Endothelial cell of umbilical vein (primary cell): ENCODE data around the gene TRIML1. TPM values are rescaled to one million over a fixed set of nuclear protein-coding genes. Genes with fewer than 3 reads are reported as not detected.

Experiments used
- BruUV-seq: library from RNA; stranded (reverse); fragments of 400-500 nt; replicated peaks from 2 replicates; lab custom pipeline; 2021; lab: Mats Ljungman, UMichigan
- CTCF ChIA-PET: fragments of 300-600, 350-600 bp; sonication (Branson Sonifier 250); formaldehyde crosslinking; loops from one replicate; lab custom pipeline; 2021; ENCODE audit warnings: antibody characterized with exemption, inconsistent platforms; lab: Charles Lee
- POLR2A ChIA-PET: fragments of 300-600, 350-600 bp; sonication (Branson Sonifier 250); formaldehyde crosslinking; loops from one replicate; lab custom pipeline; 2021; ENCODE audit warnings: antibody characterized with exemption, inconsistent platforms; lab: Charles Lee
- DNase-seq: peaks from one replicate; pipeline ENCODE4 v3.0.0-alpha.2; 2011; ENCODE audit warnings: low read depth, low spot score
- FAIRE-seq: peaks from 2 replicates; lab custom pipeline; 2011; peaks lifted over from hg19 to GRCh38; lab: Jason Lieb, UNC
- H2AFZ ChIP-seq: 2 replicates; pipeline ENCODE4 v1.6.0; 2012; ENCODE audit warnings: low read depth, low read length, control low read depth, inconsistent platforms
- H3K27ac ChIP-seq: 2 replicates; pipeline ENCODE4 v1.5.1; 2011; ENCODE audit warnings: low read depth, mild to moderate bottlenecking, control low read depth, low read length, moderate library complexity; ENCODE audit not compliant: insufficient read depth
- H3K27me3 ChIP-seq, 2 experiments: 2 replicates each; pipeline versions ENCODE4 v1.6.0 to v1.6.1; 2011; ENCODE audit warnings: low read length in 2 of 2, mixed read lengths in 1 of 2; ENCODE audit not compliant: control insufficient read depth in 2 of 2, insufficient read depth in 2 of 2
- H3K36me3 ChIP-seq, 2 experiments: 2 replicates in 1 of 2; 3 replicates in 1 of 2; pipeline ENCODE4 v1.5.1; 2011; ENCODE audit warnings: low read length in 2 of 2, mild to moderate bottlenecking in 1 of 2, moderate library complexity in 1 of 2; ENCODE audit not compliant: control insufficient read depth in 2 of 2, insufficient read depth in 2 of 2; ENCODE audit errors: extremely low read depth in 1 of 2
- H3K4me1 ChIP-seq: 3 replicates; pipeline ENCODE4 v1.5.1; 2011; ENCODE audit warnings: mild to moderate bottlenecking, low read length; ENCODE audit not compliant: control insufficient read depth, insufficient read depth; ENCODE audit errors: extremely low read depth
- H3K4me2 ChIP-seq: 2 replicates; pipeline ENCODE4 v1.6.1; 2011; ENCODE audit warnings: low read length, control low read depth, mixed read lengths; ENCODE audit not compliant: insufficient read depth
- H3K4me3 ChIP-seq, 3 experiments: fragments of 200-600 bp in 1 of 3; sonication (generic), shearing (Covaris generic) in 1 of 3; replicated peaks in 1 of 3; 2 replicates each; pipeline ENCODE4 v1.5.1; 2011 to 2016; ENCODE audit warnings: control low read depth in 3 of 3, low read length in 3 of 3, mild to moderate bottlenecking in 2 of 3, inconsistent platforms in 1 of 3, low read depth in 1 of 3, moderate library complexity in 1 of 3; ENCODE audit not compliant: insufficient read depth in 1 of 3
- H3K79me2 ChIP-seq: 2 replicates; pipeline ENCODE4 v1.6.0; 2012; ENCODE audit warnings: low read length, inconsistent platforms; ENCODE audit not compliant: control insufficient read depth, insufficient read depth
- H3K9ac ChIP-seq: replicated peaks from 2 replicates; pipeline ENCODE3; 2011; ENCODE audit warnings: low read length, control low read depth; ENCODE audit not compliant: insufficient read depth; ENCODE audit errors: extremely low read depth
- H3K9me1 ChIP-seq: replicated peaks from 3 replicates; pipeline ENCODE4 v1.6.0; 2011; ENCODE audit warnings: mild to moderate bottlenecking, low read length; ENCODE audit not compliant: control insufficient read depth, insufficient read depth; ENCODE audit errors: extremely low read depth
- H3K9me3 ChIP-seq: replicated peaks from 2 replicates; pipeline ENCODE4 v1.5.1; 2012; ENCODE audit warnings: low read length, inconsistent platforms; ENCODE audit not compliant: control insufficient read depth, insufficient read depth
- H4K20me1 ChIP-seq: replicated peaks from 2 replicates; pipeline ENCODE3; 2011; ENCODE audit warnings: mild to moderate bottlenecking, low read length; ENCODE audit not compliant: control insufficient read depth, insufficient read depth; ENCODE audit errors: extremely low read depth
- FOS ChIP-seq: IDR thresholded peaks from 2 replicates; pipeline ENCODE4 v1.6.1; 2011; ENCODE audit warnings: mild to moderate bottlenecking, low read length, moderate library complexity, borderline replicate concordance; ENCODE audit not compliant: insufficient read depth
- GATA2 ChIP-seq: IDR thresholded peaks from 2 replicates; pipeline ENCODE4 v1.7.0; 2011; ENCODE audit warnings: low read depth, mild to moderate bottlenecking, moderate library complexity, mixed read lengths, low read length; ENCODE audit not compliant: insufficient read length, insufficient read depth
- JUN ChIP-seq: IDR thresholded peaks from 2 replicates; pipeline ENCODE4 v1.6.1; 2011; ENCODE audit warnings: borderline replicate concordance, low read depth; ENCODE audit not compliant: insufficient read length, insufficient read depth
- MYC ChIP-seq: IDR thresholded peaks from one replicate; pipeline ENCODE4 v1.6.1; 2011; ENCODE audit warnings: mild to moderate bottlenecking, low read depth, low read length
- POLR2A ChIP-seq: IDR thresholded peaks from 2 replicates; pipeline ENCODE4 v1.6.1; 2012; ENCODE audit warnings: low read depth, mild to moderate bottlenecking, control low read depth, low read length
- POLR2AphosphoS5 ChIP-seq: IDR thresholded peaks from 2 replicates; pipeline ENCODE4 v1.6.1; 2012; ENCODE audit warnings: low read depth, mild to moderate bottlenecking, control low read depth, low read length, moderate library complexity; ENCODE audit not compliant: insufficient read depth
- dilution Hi-C: fragments of 300-500 bp; cut with MboI; formaldehyde crosslinking; loops from one replicate; pipeline ENCODE4 v1.15.0; 2019; ENCODE audit warnings: low sequenced_read_pairs; ENCODE audit not compliant: extremely low pct_ligation_motif_present
- intact Hi-C: fragments of 100-400 bp; cut with micrococcal nuclease; formaldehyde crosslinking; loops from one replicate; pipeline ENCODE4 v1.10.0; 2022
- polyA plus RNA-seq, 4 experiments: library from polyadenylated mRNA; depleted of rRNA in 3 of 4; stranded (reverse) in 3 of 4; unstranded in 1 of 4; fragments of >200 nt; gene quantifications; 2 replicates each; pipeline versions ENCODE4 v1.2.1 to v1.2.3, GENCODE V29; 2011 to 2012; ENCODE audit warnings: missing spikeins in 1 of 4
- total RNA-seq: library from RNA; stranded (reverse); gene quantifications from 2 replicates; pipeline ENCODE4 v1.2.3, GENCODE V29; 2021
- TF ChIP-seq, protein P1 (sequence below): IDR thresholded peaks from 2 replicates; pipeline ENCODE4 v1.6.1; 2011; ENCODE audit not compliant: insufficient read depth, insufficient read length
- TF ChIP-seq, protein P2 (sequence below), 2 donors: IDR thresholded peaks; 1 replicate in 1 of 2; 2 replicates in 1 of 2; pipeline ENCODE4 v1.5.1; 2011; ENCODE audit warnings: low read length in 2 of 2, mild to moderate bottlenecking in 2 of 2, moderate library complexity in 2 of 2, control low read depth in 1 of 2, inconsistent platforms in 1 of 2, low read depth in 1 of 2; ENCODE audit not compliant: insufficient read depth in 1 of 2; ENCODE audit errors: extremely low read depth in 1 of 2

TRIML1 gene
- total and polyA plus RNA-seq, 2 donors (not counting 3 experiments of a cell fraction or from before 2014, with no cell fraction given), result not detected

DNA sequence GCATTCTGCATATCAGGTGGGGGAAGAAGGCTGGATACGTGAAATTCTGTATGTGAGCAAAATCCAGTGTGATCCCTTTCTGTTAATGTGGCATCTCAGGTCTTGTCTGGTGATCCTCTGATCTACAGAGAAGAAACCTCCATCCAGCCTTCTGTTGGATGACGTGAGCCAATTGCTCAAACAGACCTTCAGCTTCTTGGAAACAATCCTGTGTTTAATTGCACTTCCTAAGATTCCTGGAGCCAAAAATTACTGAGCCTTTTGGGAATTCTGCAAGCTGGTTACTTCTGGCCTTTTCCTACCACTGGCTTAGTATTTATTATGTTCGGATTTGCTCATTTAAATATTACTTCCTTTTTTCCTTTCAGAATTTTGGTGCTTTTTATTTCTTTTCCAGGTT lies 51.2 kb downstream of the TRIML1 start:
- DNase-seq (no peak), FAIRE-seq (no peak)
- Histone ChIP-seq H3K27ac (no peak overlapping the region), H3K36me3 (no peaks in the 10 kb centered on the region), H3K4me2 (no peak overlapping the region), H4K20me1 (no peaks in the 10 kb centered on the region), H3K4me3 (no peak overlapping the region), H3K79me2 (no peaks in the 10 kb centered on the region), H3K4me1 (no peaks in the 10 kb centered on the region), H3K27me3 (no peaks in the 10 kb centered on the region), H2AFZ (no peak overlapping the region), H3K9me3 (peaks cover 1% of the 10 kb centered on the region), H3K9ac (no peak overlapping the region), H3K9me1 (no peaks in the 10 kb centered on the region)
- intact Hi-C loops (no loop called here), dilution Hi-C loops (no loop called here)
- no TSS peak for BruUV-seq
- CTCF ChIA-PET, result no interaction called here
- TF ChIP-seq JUN (no peak), POLR2A (no peak), FOS (no peak), POLR2AphosphoS5 (no peak), MYC (no peak), GATA2 (no peak)
- TF ChIP-seq, protein P1, sequence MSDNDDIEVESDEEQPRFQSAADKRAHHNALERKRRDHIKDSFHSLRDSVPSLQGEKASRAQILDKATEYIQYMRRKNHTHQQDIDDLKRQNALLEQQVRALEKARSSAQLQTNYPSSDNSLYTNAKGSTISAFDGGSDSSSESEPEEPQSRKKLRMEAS, result no peak
- TF ChIP-seq, protein P2, sequence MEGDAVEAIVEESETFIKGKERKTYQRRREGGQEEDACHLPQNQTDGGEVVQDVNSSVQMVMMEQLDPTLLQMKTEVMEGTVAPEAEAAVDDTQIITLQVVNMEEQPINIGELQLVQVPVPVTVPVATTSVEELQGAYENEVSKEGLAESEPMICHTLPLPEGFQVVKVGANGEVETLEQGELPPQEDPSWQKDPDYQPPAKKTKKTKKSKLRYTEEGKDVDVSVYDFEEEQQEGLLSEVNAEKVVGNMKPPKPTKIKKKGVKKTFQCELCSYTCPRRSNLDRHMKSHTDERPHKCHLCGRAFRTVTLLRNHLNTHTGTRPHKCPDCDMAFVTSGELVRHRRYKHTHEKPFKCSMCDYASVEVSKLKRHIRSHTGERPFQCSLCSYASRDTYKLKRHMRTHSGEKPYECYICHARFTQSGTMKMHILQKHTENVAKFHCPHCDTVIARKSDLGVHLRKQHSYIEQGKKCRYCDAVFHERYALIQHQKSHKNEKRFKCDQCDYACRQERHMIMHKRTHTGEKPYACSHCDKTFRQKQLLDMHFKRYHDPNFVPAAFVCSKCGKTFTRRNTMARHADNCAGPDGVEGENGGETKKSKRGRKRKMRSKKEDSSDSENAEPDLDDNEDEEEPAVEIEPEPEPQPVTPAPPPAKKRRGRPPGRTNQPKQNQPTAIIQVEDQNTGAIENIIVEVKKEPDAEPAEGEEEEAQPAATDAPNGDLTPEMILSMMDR (IDR thresholded peaks at IDR 0.05; ENCODE audit: extremely low read depth in 1 of 2, insufficient read depth in 1 of 2, low read depth in 1 of 2, low read length in 2 of 2), result no peak
- POLR2A ChIA-PET, result no interaction called here
